A172 (cell line): ENCODE data around the gene PPM1J. TPM values are rescaled to one million over a fixed set of nuclear protein-coding genes. Genes with fewer than 3 reads are reported as not detected.

ENCODE experiments used
- DNase-seq: peaks from one replicate; pipeline ENCODE4 v3.0.0-alpha.2; 2015; ENCODE audit warnings: low spot score
- total RNA-seq: library from RNA; depleted of rRNA; stranded (reverse); fragments of >200 nt; shearing (Covaris generic); gene quantifications from 2 replicates; pipeline ENCODE4 v1.2.3, GENCODE V29; 2014

PPM1J gene
- total RNA-seq, 1 experiment from 2014 or later: 0.36 TPM

DNA sequence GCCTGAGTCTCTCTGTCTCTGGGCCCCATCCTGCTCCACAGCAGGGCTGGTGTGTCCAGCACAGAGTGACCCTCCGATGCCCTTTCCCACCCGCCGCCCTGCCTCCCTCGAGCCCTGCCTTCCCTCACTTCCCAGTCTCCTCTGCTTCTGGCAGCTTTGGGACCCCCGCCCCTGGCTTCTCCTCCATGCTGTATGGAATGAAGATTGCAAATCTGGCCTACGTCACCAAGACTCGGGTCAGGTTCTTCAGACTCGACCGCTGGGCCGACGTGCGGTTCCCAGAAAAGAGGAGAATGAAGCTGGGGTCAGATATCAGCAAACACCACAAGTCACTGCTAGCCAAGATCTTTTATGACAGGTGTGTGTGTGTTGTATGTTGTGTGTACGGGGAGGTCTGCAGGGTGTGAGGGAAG, 26.3 kb downstream of the PPM1J start:
- no peak for DNase-seq

DNA sequence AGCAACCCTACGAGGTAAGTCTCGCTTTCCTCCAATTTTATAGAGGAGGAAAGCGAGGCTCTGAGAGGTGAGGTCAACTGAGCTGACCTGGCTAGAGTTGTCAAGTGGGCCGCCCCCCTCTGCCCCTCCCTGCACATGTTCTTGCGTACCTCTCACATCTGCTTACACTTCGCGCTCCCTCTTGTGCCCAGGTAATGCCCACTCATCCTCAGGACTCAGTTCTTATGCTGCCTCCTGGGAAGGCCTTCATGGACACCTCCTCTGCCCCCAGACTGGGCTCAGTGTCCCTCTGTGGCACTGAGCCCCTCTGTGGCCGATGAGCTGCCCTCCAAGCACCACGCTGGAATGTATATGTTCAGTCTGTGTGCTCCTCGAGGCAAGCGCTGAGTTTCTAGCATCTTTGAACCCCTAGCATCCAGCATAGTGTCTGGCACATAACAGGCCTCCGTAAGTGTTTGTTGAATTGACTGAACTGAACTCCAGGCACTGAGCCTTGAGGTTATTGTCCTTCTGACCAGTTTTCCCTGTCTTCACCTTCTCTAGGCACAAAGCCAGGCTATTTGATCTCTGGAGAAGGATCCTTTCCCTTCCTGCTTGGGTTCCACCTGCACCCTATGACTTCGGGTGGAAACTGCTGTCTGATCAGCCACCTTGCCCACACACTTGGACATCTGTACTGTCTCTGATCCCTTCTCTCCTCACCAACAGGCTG, 27.2 kb downstream of the PPM1J start:
- DNase-seq: no peak

DNA sequence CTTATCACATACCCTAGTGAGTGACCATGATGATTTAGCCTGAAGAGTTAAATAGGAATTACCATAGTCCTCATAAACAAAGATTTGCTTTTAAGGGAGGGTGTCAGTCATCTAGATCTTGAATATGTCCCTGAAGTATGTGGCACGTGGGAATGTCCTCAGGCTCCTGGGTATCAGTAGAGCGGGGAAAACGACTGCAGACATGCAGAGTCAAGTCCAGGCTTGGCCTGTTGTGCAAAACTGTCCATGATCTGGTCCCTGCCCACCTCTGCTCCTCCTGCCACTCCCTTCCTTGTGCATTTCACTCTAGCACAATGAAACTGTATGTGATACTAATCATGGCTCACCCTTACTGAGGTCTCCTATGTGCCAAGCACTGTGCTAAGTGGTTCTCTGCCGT, 27.8 kb downstream of the PPM1J start:
- DNase-seq: no peak

DNA sequence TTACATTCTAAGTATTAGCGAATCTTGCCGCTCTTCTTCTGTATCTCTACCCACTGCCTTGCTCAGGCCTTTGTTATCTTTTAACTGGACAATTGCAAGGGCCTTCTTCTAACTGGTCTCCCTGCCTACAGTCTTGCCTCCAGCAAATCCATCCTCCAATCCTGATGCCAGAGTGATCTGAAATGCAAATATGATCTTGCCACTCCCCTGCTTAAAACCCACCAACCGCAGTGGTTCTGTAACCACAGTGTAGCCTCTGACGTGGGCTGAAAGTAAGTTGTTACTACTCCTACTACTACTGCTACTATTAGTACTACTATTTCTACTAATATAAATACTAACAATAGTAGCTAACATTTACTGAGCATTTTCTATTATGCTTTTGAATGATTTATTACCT, 28.3 kb downstream of the PPM1J start:
- no peak for DNase-seq

DNA sequence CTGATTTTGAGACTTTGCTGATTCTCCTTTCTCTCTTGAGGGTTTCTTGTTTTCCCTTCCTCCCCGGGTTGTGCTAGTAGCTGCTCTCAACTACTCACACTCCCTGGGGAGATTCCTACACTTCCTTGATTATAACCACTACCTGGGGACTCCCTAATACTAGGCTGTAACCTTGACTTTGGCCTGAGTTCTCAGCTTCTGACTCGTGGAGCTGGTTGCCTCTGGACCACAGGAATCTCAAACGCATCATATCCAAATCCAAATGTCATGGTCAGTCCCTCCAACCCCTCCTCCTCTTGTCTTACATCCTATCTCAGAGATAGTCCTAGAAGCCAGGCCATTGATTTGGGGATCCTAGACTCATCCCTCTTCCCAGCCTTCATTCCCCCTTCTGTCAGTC, 28.7 kb downstream of the PPM1J start:
- DNase-seq: no peak

DNA sequence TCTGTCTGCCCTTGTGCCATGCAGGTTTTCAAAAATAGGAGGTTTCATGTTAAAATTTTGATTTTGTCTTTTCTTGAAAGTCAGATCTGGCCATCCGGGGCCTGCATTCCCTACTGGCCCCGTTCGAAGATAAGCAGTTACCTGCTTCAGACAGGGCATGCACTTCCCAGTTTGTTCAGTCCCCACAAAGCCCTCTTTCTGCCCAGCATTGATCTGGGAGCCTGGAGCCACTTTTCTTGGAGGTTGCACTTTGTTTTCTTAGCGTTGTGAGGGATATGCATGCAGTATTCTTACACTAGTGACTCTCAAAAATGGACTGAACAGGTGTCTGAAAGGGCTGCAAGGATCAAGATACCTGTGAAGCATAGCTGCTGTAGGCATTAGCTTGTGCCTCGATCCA, 29.2 kb downstream of the PPM1J start:
- no peak for DNase-seq

DNA sequence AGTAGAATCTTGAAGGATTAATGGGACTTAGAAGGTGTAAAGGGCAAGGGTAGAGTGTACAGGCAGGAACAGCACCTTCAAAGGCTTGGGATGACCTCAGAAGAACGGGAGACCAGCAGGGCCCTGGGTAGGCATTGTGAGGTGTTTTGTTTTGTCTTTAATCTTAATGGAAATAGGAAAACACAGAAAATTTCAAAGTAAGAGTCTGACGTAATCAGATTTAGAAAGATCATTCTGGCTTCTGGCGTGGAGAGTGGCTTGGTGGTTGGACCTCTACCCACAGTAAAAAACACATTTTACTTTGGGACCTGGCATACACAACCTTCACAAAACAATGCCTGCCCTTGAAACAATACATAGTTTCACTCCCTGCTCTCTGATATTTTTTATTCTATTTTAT, 36.5 kb downstream of the PPM1J start:
- no peak for DNase-seq

DNA sequence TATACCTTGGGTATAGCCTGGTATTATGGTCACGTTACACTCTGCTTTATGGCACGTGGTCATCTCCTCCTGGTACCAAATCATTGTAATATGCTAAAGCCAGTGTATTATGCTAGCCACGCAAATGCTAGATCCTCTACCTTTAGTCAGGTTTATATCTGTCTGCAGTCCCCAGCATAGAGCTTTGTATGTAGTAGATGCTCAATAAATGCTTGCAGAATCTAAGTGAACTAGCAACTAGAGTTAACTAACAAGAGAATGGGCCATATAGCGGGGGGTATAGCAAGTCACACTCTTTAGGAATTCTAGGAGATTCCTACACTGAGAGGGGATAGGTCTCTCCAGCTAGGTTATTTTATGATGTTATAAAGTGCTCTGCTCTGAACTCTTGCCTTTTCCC, 37.6 kb downstream of the PPM1J start:
- no peak for DNase-seq

DNA sequence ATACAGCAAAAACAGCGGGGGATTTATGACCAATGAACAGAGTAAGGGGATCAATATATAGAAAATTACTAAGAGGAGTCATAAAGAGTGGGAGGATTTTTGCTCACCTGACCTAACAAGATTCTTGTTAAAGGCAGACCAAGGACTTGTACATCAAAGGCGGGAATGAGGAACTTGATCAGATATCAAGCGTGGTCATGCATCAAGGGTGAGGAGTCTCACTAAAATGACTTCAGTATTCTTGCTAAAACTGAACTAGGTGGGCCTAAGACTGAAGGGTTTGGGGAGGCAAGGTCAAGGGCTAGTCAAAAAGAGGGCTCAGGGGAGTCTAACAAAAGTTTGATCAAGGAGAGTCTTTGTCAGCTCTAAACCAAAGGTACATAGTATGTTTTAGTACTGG, 38.6 kb downstream of the PPM1J start:
- no peak for DNase-seq

DNA sequence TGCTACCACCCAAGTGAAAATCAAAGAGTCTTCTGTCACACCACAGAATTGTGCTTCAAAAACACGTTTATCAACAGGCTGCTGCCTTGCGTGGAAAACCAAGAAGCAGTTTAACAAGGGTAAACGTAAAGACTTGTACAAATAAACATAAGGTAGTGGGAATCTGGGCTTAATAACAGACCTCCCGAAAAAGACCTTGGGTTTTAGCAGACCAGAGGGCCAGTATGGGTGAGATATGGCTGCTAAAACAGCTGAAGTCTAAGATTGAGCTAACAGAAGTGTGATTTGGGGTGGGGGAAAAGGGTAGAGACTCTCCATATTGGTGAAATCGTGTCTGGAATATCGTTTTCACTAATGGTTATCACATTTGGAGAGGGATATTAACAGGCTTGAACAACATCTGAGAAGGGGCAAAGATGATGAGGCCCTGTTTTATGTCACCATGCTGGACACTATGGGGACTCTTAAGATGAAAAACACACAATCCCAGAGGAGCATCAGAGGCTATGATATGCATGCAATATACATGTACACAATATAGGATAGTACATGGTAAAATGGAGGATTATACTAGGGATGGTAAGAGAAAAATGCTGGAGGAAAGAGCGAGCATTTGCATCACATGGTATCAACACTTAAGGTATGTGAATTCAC, 39.3 kb downstream of the PPM1J start:
- DNase-seq: no peak

DNA sequence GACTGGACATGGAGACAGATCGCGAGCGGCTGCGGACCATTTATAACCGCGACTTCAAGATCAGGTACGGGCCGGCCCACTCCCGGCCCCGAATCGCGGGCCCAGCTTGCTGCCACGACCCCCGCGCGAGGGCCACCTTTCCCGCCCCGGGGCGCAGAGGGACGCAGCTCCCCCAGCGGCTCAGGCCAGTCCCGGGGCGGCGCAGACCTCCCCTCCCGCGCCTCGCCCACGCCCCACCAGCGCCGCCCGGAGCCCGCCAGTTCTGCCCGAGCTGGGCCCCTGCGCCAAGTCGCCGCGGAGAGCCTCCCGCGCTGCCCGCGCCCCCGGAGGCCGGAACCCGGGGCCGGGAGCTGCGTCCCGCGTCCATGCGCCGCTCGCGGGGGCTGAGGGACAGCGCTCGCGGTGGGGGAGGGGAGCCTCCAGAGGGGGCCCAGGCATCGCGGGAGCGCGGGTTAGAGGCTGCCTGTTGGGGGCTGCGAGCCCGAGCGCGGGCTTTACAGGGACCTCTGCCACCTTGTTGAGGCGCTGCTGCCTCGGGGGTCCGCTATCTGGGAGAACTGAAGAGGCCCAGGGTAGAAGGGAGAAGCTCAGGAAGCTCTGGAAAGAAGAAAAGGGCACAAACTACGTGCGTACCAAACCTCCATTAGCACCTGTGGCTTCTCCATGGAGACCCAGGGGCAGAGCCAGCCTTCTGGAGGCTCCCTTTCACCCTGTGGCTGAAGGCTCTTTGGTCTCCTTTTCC, 40.0 kb downstream of the PPM1J start:
- peak; percentile 13 for DNase-seq

DNA sequence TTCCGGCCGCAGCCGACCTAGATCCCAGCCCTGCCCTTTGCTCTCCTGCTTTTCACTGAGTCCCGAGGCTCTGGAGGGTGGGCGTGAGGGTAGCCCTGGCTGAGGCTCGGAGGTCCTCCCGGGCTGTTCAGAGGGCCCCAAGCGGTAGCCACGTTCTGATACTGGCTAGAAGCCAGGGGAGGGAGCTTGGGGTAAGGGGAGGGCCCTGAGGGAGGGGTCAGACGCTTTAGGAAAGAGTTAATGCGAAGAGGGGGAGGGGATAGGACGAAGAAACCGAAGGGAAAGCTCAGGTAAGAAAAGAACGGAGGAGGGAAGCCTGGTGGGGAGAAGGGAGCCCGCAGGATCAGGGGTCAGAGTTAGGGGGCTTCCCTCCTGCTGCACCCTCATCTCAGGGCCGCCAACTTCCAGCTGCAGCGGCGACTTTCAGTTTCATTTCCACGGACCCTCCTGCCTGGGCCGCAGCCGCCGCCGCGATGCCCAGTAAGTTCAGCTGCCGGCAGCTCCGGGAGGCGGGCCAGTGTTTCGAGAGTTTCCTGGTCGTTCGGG, 40.6 kb downstream of the PPM1J start, which contains the start of gene MOV10:
Gene MOV10 (plus strand): TSS at position 220 of the 546 bp plus-strand sequence. CDS start 254 bp downstream, at position 474.
- peak; percentile 60 for DNase-seq

DNA sequence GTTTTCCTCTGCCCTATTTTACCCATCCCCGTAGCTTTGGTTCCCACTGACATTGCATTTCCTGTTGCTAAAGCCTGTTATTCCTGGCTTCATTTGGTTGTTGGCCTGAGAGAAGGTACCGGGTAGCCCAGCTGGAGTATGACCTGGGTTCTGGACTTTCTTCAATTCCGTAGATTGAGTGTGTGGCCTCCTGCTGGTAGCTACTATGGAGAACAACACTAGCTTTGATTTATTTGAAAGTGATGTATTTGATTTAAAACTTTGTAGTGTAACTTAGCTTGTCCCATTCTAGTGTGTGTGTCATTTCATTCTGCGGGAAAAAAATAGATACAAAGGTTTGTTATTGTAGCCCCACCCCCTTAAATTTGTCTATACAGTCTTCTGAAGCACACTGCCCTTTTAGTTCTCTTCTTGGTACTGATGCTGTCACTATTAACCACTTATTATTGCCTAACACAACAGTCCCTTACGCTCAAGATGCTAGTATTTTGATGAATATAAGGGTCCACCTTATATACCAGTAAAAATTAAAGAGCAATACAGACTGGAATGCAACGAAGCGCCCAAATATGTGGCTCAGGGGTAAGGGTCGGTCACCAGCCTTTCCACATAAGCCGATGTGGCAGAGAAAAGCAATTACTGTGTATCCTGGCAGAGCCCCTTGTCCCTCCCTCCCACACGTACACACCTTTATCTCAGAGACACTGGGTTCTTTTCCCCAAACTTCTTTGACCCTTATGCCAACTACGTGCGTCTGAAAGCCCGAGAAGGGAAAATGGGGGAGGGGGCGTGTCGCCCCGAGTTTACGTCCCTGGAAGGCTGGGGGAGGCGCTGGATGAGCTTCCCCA, 41.3 kb downstream of the PPM1J start:
- peak; percentile 61 for DNase-seq

DNA sequence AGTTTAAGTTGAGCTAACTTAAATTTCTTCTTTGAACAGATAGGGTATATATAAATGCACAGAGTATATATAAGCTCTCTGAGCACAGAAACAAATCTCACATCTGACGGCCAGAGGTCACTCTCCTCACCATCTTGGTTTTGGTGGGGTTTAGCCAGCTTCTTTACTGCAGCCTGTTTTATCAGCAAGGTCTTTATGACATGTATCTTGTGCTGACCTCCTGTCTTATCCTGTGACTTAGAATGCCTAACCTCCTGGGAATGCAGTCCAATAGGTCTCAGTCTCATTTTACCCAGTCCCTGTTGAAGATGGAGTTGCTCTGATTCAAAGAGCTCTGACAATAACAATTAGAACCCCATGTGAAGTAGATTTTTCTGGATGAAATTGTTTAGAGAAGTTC, 42.3 kb downstream of the PPM1J start:
- DNase-seq: no peak

DNA sequence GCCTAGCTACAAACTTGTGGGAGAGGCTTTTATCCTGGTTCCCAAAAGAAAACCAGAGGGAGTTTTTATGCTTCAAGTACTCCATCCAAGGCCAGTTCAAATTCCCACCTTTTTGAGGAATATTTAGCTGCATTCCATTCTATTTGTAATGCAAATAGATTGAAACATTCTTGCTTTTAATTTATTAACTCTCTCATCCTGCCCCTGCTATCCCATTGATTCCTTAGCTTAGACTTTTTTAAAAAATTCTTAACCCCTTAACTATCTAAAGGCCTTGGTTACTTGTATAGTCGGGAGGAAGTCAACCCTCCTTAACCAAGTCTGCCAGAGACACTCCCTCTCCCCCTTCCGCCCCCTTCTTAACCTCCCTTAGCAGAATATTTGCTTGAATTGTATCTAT, 43.1 kb downstream of the PPM1J start:
- no peak for DNase-seq

DNA sequence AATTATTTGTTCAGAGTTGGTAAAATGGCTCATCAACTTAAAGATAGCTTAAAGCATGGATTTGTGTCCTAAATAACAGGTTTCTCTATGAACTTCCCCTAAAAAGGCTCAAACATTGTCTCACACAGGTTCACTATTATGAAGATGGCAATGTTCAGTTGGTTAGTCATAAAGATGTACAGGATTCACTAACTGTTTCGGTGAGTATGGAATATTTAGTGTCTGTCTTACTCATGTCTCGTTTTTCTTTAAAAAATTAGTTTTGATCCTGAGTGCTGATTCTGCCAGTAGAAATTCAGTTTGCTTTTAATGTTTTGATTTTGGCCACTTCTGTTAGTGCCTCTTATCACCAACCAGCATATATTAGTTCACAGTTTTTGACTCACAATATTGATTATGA, 48.2 kb downstream of the PPM1J start:
- DNase-seq: no peak

DNA sequence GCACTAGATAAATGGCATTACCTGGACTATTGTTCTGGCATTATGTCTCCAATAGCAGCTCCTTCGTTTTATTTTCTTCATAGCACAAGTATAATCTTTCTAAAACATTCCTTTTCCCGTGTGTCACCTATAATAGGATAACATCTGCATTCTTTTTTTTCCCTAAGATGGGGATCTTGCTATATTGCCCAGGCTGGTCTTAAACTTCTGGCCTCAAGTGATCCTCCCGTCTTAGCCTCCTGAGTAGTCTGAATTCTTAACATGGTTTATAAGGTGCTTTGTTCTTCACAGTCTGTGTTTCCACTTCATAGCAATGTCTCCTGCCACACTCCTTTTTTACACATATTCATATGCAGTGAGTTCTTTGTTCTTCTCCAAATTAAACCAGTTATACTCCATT, 49.3 kb downstream of the PPM1J start:
- DNase-seq: no peak
